GM10266 (cell line): ENCODE results near the gene NCAPD2.

Experiments used
- DNase-seq: peaks from one replicate; pipeline ENCODE4 v3.0.0; 2012; ENCODE audit errors: extremely low spot score
- CTCF ChIP-seq: IDR thresholded peaks from 2 replicates; pipeline ENCODE4 v1.5.1; 2012; ENCODE audit warnings: mild to moderate bottlenecking, low read depth; ENCODE audit not compliant: control insufficient read depth, insufficient read depth; ENCODE audit errors: missing control alignments

The NCAPD2 gene

GRCh38 chr12:6563448-6564050 is 69.6 kb downstream of the NCAPD2 start:
- DNase-seq: peak; percentile 75
- peak; percentile 75 for TF ChIP-seq CTCF

GRCh38 chr12:6567112-6567670 is 73.3 kb downstream of the NCAPD2 start:
- no peak for TF ChIP-seq CTCF
- no peak for DNase-seq

- no peak for DNase-seq
- no peak for TF ChIP-seq CTCF
Observed at GRCh38 chr12:6569312-6569711, 75.4 kb downstream of the NCAPD2 start.

- no peak for DNase-seq
- no peak for TF ChIP-seq CTCF
Observed at GRCh38 chr12:6569786-6570185, 75.9 kb downstream of the NCAPD2 start.

GRCh38 chr12:6570264-6570887 is 76.5 kb downstream of the NCAPD2 start:
- peak; percentile 49 for DNase-seq
- peak; percentile 69 for TF ChIP-seq CTCF

GRCh38 chr12:6573001-6573400 is 79.1 kb downstream of the NCAPD2 start:
- DNase-seq: no peak
- TF ChIP-seq CTCF: no peak
